Cardiac muscle cell (in vitro differentiated cells and primary cell): ENCODE data around the gene PPP1R12B. TPM values are rescaled to one million over a fixed set of nuclear protein-coding genes. Genes with fewer than 3 reads are reported as not detected.
A peak's percentile ranks its signal among the peaks of the same experiment; 100 is the strongest.

Experiments used
- DNase-seq, 2 donors: peaks; one replicate each; pipeline versions ENCODE4 v3.0.0 to v3.0.0-alpha.2; 2010 to 2017; ENCODE audit warnings: low read depth in 1 of 2, low spot score in 1 of 2
- H3K27ac ChIP-seq: fragments of 200-600 bp; sonication (generic); 2 replicates; pipeline ENCODE4 v1.5.1; 2016
- H3K27me3 ChIP-seq: fragments of 200-600 bp; sonication (generic); 2 replicates; pipeline ENCODE4 v1.6.0; 2016; ENCODE audit warnings: control low read depth
- H3K36me3 ChIP-seq: fragments of 200-600 bp; sonication (generic); 2 replicates; pipeline ENCODE4 v1.5.1; 2016; ENCODE audit warnings: control low read depth
- H3K4me1 ChIP-seq: fragments of 200-600 bp; sonication (generic); 2 replicates; pipeline ENCODE4 v1.8.1; 2017; ENCODE audit warnings: low read depth, mild to moderate bottlenecking, mixed run types
- H3K4me3 ChIP-seq: fragments of 200-600 bp; sonication (generic); 2 replicates; pipeline ENCODE4 v1.5.1; 2016; ENCODE audit warnings: mild to moderate bottlenecking
- H3K9me3 ChIP-seq: fragments of 200-600 bp; sonication (generic); 2 replicates; pipeline ENCODE4 v1.5.1; 2017; ENCODE audit warnings: low read depth, mild to moderate bottlenecking, control low read depth
- CTCF ChIP-seq: IDR thresholded peaks from 2 replicates; pipeline ENCODE4 v1.5.1; 2012; ENCODE audit warnings: low read depth, mild to moderate bottlenecking, low read length
- polyA plus RNA-seq: library from polyadenylated mRNA; unstranded; fragments of >200 nt; fragmentation: Nextera tagmentation; extraction: Ambion mirVana; gene quantifications from 2 replicates; pipeline ENCODE4 v1.2.1, GENCODE V29; 2016
- total RNA-seq: library from RNA; depleted of rRNA; stranded (reverse); fragments of >200 nt; gene quantifications from 2 replicates; pipeline ENCODE4 v1.2.3, GENCODE V29; 2016

Gene PPP1R12B
- total and polyA plus RNA-seq, 2 experiments from 2014 or later, result 109 to 340 TPM

- Histone ChIP-seq H3K4me3 (no peak overlapping the region), H3K9me3 (no peaks in the 10 kb centered on the region), H3K4me1 (peaks cover 30% of the 10 kb centered on the region), H3K27me3 (no peaks in the 10 kb centered on the region), H3K36me3 (peaks cover 47% of the 10 kb centered on the region), H3K27ac (no peak overlapping the region)
- no peak for DNase-seq
- TF ChIP-seq CTCF, result no peak
These were observed 212.7 kb downstream of the PPP1R12B start for GRCh38 chr1:202561240-202561639.

DNA sequence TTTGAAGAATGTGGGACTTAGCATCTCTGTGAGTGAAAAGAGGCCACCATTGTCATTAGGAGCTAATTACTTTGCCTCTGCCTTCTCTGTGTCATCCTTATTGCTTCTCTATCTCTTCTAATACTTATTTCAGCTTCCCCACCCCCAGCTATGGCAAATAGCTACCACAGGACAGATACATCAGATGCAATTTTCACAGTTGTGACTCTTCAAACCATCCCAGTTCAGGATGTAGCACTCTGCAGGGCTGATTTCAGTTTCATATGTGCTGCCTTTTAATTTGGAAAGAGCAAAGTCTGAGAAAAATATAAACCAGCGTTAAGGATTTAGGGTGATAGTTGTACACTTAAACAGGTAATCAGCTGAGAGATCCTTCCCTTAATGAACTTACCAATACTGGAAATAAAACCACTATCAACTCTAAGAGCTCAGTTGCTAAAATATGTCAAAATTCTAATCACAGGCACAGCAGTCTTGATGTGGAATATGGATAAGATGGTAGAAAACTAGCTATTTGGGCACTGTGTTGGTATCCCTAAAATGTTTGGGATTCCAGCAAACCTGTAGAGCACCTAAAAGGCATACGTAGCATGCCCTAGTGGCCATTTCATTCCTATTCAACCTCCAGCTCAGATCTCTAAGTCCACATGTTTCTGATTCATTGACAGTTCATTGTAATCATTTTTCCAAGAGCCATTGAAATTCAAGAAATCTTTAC, 213.4 kb downstream of the PPP1R12B start:
- DNase-seq, result no peak
- Histone ChIP-seq H3K9me3 (no peaks in the 10 kb centered on the region), H3K36me3 (peaks cover 50% of the 10 kb centered on the region), H3K4me3 (no peak overlapping the region), H3K27me3 (no peaks in the 10 kb centered on the region), H3K4me1 (peaks cover 30% of the 10 kb centered on the region), H3K27ac (peak overlapping the region; percentile 15)
- peak; percentile 5 for TF ChIP-seq CTCF

DNA sequence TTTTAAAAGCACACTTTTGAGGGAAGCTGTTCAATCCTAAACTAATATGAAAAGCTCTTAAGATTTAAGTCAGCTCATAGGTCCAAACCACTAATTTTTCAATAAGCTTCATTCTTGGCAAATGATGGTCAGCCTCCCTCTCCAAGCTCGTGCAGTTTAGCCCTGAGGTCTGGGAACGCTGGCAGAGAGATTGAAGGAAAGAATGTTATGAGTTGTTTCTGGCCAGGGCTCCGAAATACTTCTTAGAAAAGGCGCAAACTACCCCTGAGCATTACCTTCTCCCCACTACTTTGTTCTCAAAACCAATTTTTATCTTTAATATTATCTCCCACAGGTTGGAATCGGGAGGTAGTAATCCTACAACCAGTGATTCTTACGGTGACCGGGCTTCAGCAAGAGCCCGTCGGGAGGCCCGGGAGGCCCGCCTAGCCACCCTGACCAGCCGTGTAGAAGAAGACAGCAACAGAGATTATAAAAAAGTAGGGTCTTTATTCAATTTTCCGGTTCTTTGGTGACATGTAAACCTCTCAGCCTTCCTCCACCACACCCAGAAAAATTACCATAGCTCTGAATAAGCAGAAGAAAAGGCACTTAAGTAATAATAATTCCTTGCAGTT, 214.1 kb downstream of the PPP1R12B start:
- no peaks in the 10 kb centered on the region for H3K9me3 ChIP-seq
- no peak for DNase-seq
- no peak overlapping the region for H3K4me3 ChIP-seq
- TF ChIP-seq CTCF, result no peak
- peak overlapping the region; percentile 24 for H3K27ac ChIP-seq
- peaks cover 53% of the 10 kb centered on the region for H3K36me3 ChIP-seq
- peaks cover 30% of the 10 kb centered on the region for H3K4me1 ChIP-seq
- H3K27me3 ChIP-seq, result no peaks in the 10 kb centered on the region

GRCh38 chr1:202563818-202564217, 215.3 kb downstream of the PPP1R12B start:
- H3K27ac ChIP-seq, result peak overlapping the region; percentile 67
- peaks cover 30% of the 10 kb centered on the region for H3K4me1 ChIP-seq
- TF ChIP-seq CTCF, result no peak
- H3K4me3 ChIP-seq, result no peak overlapping the region
- H3K36me3 ChIP-seq, result peaks cover 66% of the 10 kb centered on the region
- no peak for DNase-seq
- no peaks in the 10 kb centered on the region for H3K9me3 ChIP-seq
- no peaks in the 10 kb centered on the region for H3K27me3 ChIP-seq

DNA sequence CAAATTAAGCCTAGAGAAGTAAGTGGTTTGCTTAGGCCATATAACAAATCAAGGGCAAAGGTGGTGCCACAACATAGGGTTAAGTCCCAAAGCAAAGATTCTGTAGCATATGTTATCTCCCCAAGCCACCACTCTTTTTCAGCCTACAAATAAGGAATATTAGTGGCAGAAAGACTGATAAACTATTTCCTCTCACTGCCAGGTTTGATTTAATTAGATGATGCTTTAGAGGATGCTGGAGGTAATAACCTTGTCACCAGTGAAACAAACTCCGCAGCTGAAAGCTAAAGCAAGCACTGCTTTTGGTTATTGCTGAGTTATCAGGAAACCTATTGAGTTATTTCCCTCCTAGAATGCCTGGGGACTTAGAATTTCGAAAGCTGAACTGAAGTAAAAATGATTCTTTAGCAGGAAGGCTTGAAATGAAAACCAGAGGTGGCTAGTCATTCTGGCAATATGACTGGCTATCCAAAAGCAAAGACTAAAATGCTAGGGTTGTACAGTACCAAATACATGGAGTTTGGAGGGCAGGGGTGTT, 216.5 kb downstream of the PPP1R12B start:
- DNase-seq, result no peak
- TF ChIP-seq CTCF, result no peak
- H3K4me1 ChIP-seq, result peaks cover 30% of the 10 kb centered on the region
- H3K27ac ChIP-seq, result peak overlapping the region; percentile 67
- peaks cover 78% of the 10 kb centered on the region for H3K36me3 ChIP-seq
- H3K27me3 ChIP-seq, result no peaks in the 10 kb centered on the region
- no peak overlapping the region for H3K4me3 ChIP-seq
- no peaks in the 10 kb centered on the region for H3K9me3 ChIP-seq
